ENCODE data around the gene CACNA2D3.

CACNA2D3 gene

DNA sequence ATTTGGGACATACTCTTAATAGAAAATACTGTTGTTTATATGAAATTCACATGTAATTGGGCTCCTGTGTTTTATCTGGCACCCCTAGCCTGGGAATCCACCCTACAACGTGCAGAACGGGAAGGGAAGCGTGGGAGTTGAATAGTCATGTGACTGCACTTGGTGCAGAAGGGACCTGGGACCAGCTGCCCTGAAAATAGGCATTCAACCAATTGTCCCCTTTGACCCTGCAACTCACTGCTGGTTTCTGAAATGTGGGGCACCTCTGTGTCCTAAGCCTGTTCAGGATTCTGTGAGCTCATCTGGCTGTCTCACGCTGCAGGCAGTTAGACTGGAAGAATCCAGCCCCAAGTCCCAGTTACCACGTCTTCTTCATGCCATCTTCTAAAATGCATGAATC, 79.7 kb downstream of the CACNA2D3 start:
- no peak overlapping the region for H3K9ac ChIP-seq (ENCODE audit: low read depth, low read length)
- no peaks in the 10 kb centered on the region for H3K9me3 ChIP-seq (ENCODE audit: insufficient read depth, low read depth, low read length)
- H3K4me1 ChIP-seq (ENCODE audit: insufficient read depth, low read length), result no peaks in the 10 kb centered on the region
- H3K27me3 ChIP-seq (ENCODE audit: insufficient read depth, low read length), result no peaks in the 10 kb centered on the region
- H3K27ac ChIP-seq (ENCODE audit: low read length), result no peak overlapping the region
- no peak overlapping the region for H3K4me3 ChIP-seq (ENCODE audit: low read length)
- no peaks in the 10 kb centered on the region for H3K36me3 ChIP-seq (ENCODE audit: insufficient read depth, low read depth, low read length)

GRCh38 chr3:54202651-54203248, 80.4 kb downstream of the CACNA2D3 start:
- Histone ChIP-seq H3K27ac (ENCODE audit: low read length) (no peak overlapping the region), H3K27me3 (ENCODE audit: insufficient read depth, low read length) (no peaks in the 10 kb centered on the region), H3K9ac (ENCODE audit: low read depth, low read length) (no peak overlapping the region), H3K9me3 (ENCODE audit: insufficient read depth, low read depth, low read length) (no peaks in the 10 kb centered on the region), H3K4me3 (ENCODE audit: low read length) (no peak overlapping the region), H3K36me3 (ENCODE audit: insufficient read depth, low read depth, low read length) (no peaks in the 10 kb centered on the region), H3K4me1 (ENCODE audit: insufficient read depth, low read length) (no peaks in the 10 kb centered on the region)

DNA sequence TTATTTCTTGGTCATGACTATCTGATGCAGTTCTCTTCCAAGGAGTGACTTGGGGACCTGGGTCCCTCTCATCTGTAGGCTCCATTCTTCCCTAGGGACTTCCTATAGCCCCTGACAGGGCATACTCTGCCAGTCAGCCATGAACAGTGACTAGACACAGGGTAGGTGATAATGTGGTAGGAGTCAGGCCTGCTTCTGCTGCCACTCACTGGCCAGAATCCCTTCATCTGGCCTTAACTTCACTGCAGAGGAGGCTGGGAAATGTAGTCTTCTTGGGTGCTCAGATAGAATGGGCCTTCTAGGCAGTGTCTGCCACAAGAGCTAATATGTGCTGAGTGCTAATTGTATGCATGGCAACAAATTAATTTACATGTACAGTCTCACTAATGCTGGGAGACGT, 84.5 kb downstream of the CACNA2D3 start:
- Histone ChIP-seq H3K27me3 (ENCODE audit: insufficient read depth, low read length) (no peaks in the 10 kb centered on the region), H3K4me3 (ENCODE audit: low read length) (no peak overlapping the region), H3K9me3 (ENCODE audit: insufficient read depth, low read depth, low read length) (no peaks in the 10 kb centered on the region), H3K9ac (ENCODE audit: low read depth, low read length) (no peak overlapping the region), H3K36me3 (ENCODE audit: insufficient read depth, low read depth, low read length) (no peaks in the 10 kb centered on the region), H3K4me1 (ENCODE audit: insufficient read depth, low read length) (no peaks in the 10 kb centered on the region), H3K27ac (ENCODE audit: low read length) (no peak overlapping the region)

- no peaks in the 10 kb centered on the region for H3K36me3 ChIP-seq (ENCODE audit: insufficient read depth, low read depth, low read length)
- no peak overlapping the region for H3K9ac ChIP-seq (ENCODE audit: low read depth, low read length)
- no peaks in the 10 kb centered on the region for H3K27me3 ChIP-seq (ENCODE audit: insufficient read depth, low read length)
- H3K27ac ChIP-seq (ENCODE audit: low read length), result no peak overlapping the region
- H3K4me3 ChIP-seq (ENCODE audit: low read length), result no peak overlapping the region
- H3K9me3 ChIP-seq (ENCODE audit: insufficient read depth, low read depth, low read length), result no peaks in the 10 kb centered on the region
- no peaks in the 10 kb centered on the region for H3K4me1 ChIP-seq (ENCODE audit: insufficient read depth, low read length)
Observed at GRCh38 chr3:54211097-54211496, 88.7 kb downstream of the CACNA2D3 start.

GRCh38 chr3:54212723-54213122, 90.4 kb downstream of the CACNA2D3 start:
- Histone ChIP-seq H3K27me3 (ENCODE audit: insufficient read depth, low read length) (no peaks in the 10 kb centered on the region), H3K9me3 (ENCODE audit: insufficient read depth, low read depth, low read length) (no peaks in the 10 kb centered on the region), H3K4me1 (ENCODE audit: insufficient read depth, low read length) (no peaks in the 10 kb centered on the region), H3K27ac (ENCODE audit: low read length) (no peak overlapping the region), H3K4me3 (ENCODE audit: low read length) (no peak overlapping the region), H3K9ac (ENCODE audit: low read depth, low read length) (no peak overlapping the region), H3K36me3 (ENCODE audit: insufficient read depth, low read depth, low read length) (no peaks in the 10 kb centered on the region)

- Histone ChIP-seq H3K36me3 (ENCODE audit: insufficient read depth, low read depth, low read length) (no peaks in the 10 kb centered on the region), H3K27ac (ENCODE audit: low read length) (no peak overlapping the region), H3K4me3 (ENCODE audit: low read length) (no peak overlapping the region), H3K4me1 (ENCODE audit: insufficient read depth, low read length) (no peaks in the 10 kb centered on the region), H3K9ac (ENCODE audit: low read depth, low read length) (no peak overlapping the region), H3K27me3 (ENCODE audit: insufficient read depth, low read length) (no peaks in the 10 kb centered on the region), H3K9me3 (ENCODE audit: insufficient read depth, low read depth, low read length) (no peaks in the 10 kb centered on the region)
Observed at GRCh38 chr3:54213907-54214306, 91.6 kb downstream of the CACNA2D3 start.

GRCh38 chr3:54214845-54215244, 92.5 kb downstream of the CACNA2D3 start:
- Histone ChIP-seq H3K27me3 (ENCODE audit: insufficient read depth, low read length) (no peaks in the 10 kb centered on the region), H3K36me3 (ENCODE audit: insufficient read depth, low read depth, low read length) (no peaks in the 10 kb centered on the region), H3K4me3 (ENCODE audit: low read length) (no peak overlapping the region), H3K9me3 (ENCODE audit: insufficient read depth, low read depth, low read length) (no peaks in the 10 kb centered on the region), H3K27ac (ENCODE audit: low read length) (no peak overlapping the region), H3K4me1 (ENCODE audit: insufficient read depth, low read length) (no peaks in the 10 kb centered on the region), H3K9ac (ENCODE audit: low read depth, low read length) (no peak overlapping the region)

GRCh38 chr3:54215521-54215920, 93.2 kb downstream of the CACNA2D3 start:
- Histone ChIP-seq H3K27ac (ENCODE audit: low read length) (no peak overlapping the region), H3K9ac (ENCODE audit: low read depth, low read length) (no peak overlapping the region), H3K36me3 (ENCODE audit: insufficient read depth, low read depth, low read length) (no peaks in the 10 kb centered on the region), H3K4me1 (ENCODE audit: insufficient read depth, low read length) (no peaks in the 10 kb centered on the region), H3K9me3 (ENCODE audit: insufficient read depth, low read depth, low read length) (no peaks in the 10 kb centered on the region), H3K27me3 (ENCODE audit: insufficient read depth, low read length) (no peaks in the 10 kb centered on the region), H3K4me3 (ENCODE audit: low read length) (no peak overlapping the region)

- Histone ChIP-seq H3K27ac (ENCODE audit: low read length) (no peak overlapping the region), H3K36me3 (ENCODE audit: insufficient read depth, low read depth, low read length) (no peaks in the 10 kb centered on the region), H3K9ac (ENCODE audit: low read depth, low read length) (no peak overlapping the region), H3K4me3 (ENCODE audit: low read length) (no peak overlapping the region), H3K4me1 (ENCODE audit: insufficient read depth, low read length) (no peaks in the 10 kb centered on the region), H3K9me3 (ENCODE audit: insufficient read depth, low read depth, low read length) (no peaks in the 10 kb centered on the region), H3K27me3 (ENCODE audit: insufficient read depth, low read length) (no peaks in the 10 kb centered on the region)
Observed at GRCh38 chr3:54217828-54218227, 95.5 kb downstream of the CACNA2D3 start.

DNA sequence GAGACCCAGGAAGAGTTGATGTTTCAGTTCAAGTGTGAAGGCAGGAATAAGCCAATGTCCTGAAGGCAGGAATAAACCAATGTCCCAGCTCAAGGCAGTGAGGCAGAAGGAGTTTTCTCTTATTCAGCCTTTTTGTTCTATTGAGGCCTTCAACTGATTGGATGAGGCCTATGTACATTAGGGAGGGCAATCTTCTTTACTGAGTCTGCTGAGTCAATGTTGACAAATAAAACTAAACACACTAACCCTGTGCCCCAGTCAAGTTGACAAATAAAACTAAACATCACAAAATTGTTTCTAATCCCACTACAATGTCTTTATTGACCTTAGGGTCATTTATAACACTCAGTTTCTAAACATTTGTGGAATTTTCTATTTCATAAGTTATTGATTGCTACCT, 100.0 kb downstream of the CACNA2D3 start:
- Histone ChIP-seq H3K9me3 (ENCODE audit: insufficient read depth, low read depth, low read length) (no peaks in the 10 kb centered on the region), H3K4me1 (ENCODE audit: insufficient read depth, low read length) (no peaks in the 10 kb centered on the region), H3K4me3 (ENCODE audit: low read length) (no peak overlapping the region), H3K36me3 (ENCODE audit: insufficient read depth, low read depth, low read length) (no peaks in the 10 kb centered on the region), H3K27ac (ENCODE audit: low read length) (no peak overlapping the region), H3K27me3 (ENCODE audit: insufficient read depth, low read length) (no peaks in the 10 kb centered on the region), H3K9ac (ENCODE audit: low read depth, low read length) (no peak overlapping the region)

DNA sequence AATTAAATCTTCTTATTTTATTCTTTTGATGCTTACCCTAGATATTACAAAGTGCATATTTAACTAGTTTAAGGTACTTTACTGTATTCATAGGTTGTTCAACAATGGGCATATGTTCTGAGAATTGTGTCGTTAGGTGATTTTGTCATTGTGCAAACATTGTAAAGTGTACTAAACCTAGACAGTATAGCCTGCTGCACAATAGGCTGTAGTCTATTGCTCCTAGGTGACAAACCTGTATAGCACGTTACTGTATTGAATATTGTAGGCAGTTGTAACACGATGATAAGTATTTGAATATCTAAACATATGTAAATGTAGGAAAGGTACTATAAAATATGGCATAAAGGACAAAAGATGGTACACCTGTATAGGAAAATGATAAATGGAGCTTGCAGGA, 100.7 kb downstream of the CACNA2D3 start:
- Histone ChIP-seq H3K4me3 (ENCODE audit: low read length) (no peak overlapping the region), H3K27me3 (ENCODE audit: insufficient read depth, low read length) (no peaks in the 10 kb centered on the region), H3K4me1 (ENCODE audit: insufficient read depth, low read length) (no peaks in the 10 kb centered on the region), H3K27ac (ENCODE audit: low read length) (no peak overlapping the region), H3K9ac (ENCODE audit: low read depth, low read length) (no peak overlapping the region), H3K36me3 (ENCODE audit: insufficient read depth, low read depth, low read length) (no peaks in the 10 kb centered on the region), H3K9me3 (ENCODE audit: insufficient read depth, low read depth, low read length) (no peaks in the 10 kb centered on the region)

DNA sequence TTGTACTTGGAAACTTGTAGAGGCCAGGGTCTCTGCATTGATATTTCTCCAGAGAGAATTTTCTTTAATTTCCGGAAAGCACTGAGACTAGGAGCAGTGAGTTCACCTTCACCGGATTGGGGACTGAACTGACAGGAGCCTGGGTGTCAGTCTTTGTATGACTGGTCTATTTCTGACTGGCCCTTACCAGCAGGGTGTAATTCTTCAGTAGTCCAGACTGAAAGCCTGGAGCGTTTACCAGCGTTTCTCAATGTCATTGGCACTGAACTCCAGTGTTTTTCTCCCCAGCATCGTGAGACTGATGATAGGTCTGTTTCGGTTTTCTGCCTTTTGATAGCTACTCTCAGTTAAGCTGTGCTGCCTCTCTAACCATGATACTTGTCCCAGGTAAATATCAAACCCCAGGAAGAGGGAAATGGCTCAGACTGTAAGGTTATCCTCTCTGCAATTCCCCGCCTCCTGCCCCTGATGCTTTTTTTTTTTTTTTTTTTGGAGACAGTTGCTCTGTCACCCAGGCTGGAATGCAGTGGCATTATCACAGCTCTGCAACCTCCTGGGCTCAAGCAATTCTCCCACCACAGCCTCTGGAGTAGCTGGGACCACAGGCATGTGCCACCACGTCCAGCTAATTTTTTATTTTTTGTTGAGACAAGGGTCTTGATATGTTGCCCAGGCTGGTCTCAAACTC, 103.6 kb downstream of the CACNA2D3 start:
- Histone ChIP-seq H3K36me3 (ENCODE audit: insufficient read depth, low read depth, low read length) (no peaks in the 10 kb centered on the region), H3K27ac (ENCODE audit: low read length) (no peak overlapping the region), H3K9me3 (ENCODE audit: insufficient read depth, low read depth, low read length) (no peaks in the 10 kb centered on the region), H3K9ac (ENCODE audit: low read depth, low read length) (no peak overlapping the region), H3K4me3 (ENCODE audit: low read length) (no peak overlapping the region), H3K27me3 (ENCODE audit: insufficient read depth, low read length) (no peaks in the 10 kb centered on the region), H3K4me1 (ENCODE audit: insufficient read depth, low read length) (no peaks in the 10 kb centered on the region)

Measured in iPS-20b (cell line).